ENCODE data around the gene ACAD9.

GRCh38 chr3:128950223-128950938, 71.0 kb downstream of the ACAD9 start:
- TF ChIP-seq CTCF (conservative IDR thresholded peaks at IDR 0.05; ENCODE audit: low read length) (0 out of 2 replicates have a peak, but pooled peaks have one; percentile 21), EZH2phosphoT487 (IDR thresholded peaks at IDR 0.05; ENCODE audit: borderline replicate concordance, low read depth, low read length) (no peak)

All from OCI-LY7 (cell line).